ENCODE measurements around the gene MFNG. TPM values are rescaled to one million over a fixed set of nuclear protein-coding genes. Genes with fewer than 3 reads are reported as not detected.
A peak's percentile ranks its signal among the peaks of the same experiment; 100 is the strongest.

MFNG gene
- total RNA-seq, 6 donors from 2014 or later: 14.0 to 74.0 (median 45.9) TPM

DNA sequence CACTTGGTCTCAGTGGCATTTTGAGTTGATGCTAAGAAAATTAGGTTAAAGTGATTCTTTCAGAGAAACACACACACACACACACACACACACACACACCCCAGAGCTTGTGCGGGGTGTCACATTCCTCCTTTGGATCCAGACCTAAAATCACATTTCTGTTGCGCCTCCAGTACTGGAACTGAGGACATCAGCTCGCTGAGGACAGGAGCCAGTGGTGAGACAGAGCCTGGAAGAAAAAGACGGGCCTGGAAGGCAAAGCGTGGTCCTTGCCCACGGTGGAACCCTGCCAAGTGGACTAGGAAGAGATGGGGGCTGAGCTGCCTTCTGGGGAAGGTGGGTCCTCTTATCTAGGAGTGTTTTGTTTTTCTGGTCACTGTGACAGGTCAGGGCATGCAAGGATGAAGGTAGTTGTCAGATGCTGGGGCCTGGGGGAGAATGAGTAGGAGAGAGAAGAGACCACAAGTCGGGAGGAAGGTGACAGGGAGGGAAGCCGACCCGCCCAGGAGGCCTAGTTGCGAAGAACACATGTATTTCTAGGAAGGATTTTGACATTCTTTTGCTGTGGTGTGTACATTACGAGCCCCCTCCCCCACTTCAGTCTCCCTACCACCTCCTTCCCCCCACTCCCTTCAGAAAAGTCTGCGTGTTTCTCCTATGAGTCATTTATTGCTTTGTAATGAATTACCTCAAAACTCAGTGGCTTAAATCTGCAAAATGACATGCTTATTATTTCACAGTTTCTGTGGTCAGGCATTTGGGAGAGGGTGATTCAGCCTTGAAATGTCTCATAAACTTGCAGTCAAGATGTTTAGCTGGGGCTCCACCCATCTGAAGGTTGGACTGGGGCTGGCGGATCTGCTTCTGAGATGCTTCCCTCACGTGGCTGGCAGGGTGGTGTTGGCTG, 54.1 kb downstream of the MFNG start:
- WGBS, 2 donors: 70 to 71% methylated on average over 12 to 14 of the region's 14 CpGs
- peaks cover 0 to 19% (median 9%) of the 10 kb centered on the region in 4 donors for H3K27me3 ChIP-seq
- no peak overlapping the region for H3K4me3 ChIP-seq
- no peak overlapping the region for H3K27ac ChIP-seq
- DNase-seq: no peak
- no peaks in the 10 kb centered on the region for H3K36me3 ChIP-seq
- no peak for ATAC-seq (ENCODE audit: low FRiP score in 2 of 2)
- H3K4me1 ChIP-seq: peaks cover 6 to 10% (median 8%) of the 10 kb centered on the region in 4 donors
- TF ChIP-seq POLR2AphosphoS5 (IDR thresholded peaks at IDR 0.05) (no peak), POLR2A (IDR thresholded peaks at IDR 0.05) (no peak), EP300 (IDR thresholded peaks at IDR 0.05) (no peak)
- TF ChIP-seq, protein P1, sequence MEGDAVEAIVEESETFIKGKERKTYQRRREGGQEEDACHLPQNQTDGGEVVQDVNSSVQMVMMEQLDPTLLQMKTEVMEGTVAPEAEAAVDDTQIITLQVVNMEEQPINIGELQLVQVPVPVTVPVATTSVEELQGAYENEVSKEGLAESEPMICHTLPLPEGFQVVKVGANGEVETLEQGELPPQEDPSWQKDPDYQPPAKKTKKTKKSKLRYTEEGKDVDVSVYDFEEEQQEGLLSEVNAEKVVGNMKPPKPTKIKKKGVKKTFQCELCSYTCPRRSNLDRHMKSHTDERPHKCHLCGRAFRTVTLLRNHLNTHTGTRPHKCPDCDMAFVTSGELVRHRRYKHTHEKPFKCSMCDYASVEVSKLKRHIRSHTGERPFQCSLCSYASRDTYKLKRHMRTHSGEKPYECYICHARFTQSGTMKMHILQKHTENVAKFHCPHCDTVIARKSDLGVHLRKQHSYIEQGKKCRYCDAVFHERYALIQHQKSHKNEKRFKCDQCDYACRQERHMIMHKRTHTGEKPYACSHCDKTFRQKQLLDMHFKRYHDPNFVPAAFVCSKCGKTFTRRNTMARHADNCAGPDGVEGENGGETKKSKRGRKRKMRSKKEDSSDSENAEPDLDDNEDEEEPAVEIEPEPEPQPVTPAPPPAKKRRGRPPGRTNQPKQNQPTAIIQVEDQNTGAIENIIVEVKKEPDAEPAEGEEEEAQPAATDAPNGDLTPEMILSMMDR (IDR thresholded peaks at IDR 0.05): no peak
- no peaks in the 10 kb centered on the region for H3K9me3 ChIP-seq

GRCh38 chr22:37431366-37431765, 54.8 kb downstream of the MFNG start:
- Histone ChIP-seq H3K27ac (no peak overlapping the region), H3K27me3 (peaks cover 0 to 26% (median 15%) of the 10 kb centered on the region in 4 donors), H3K36me3 (no peaks in the 10 kb centered on the region), H3K4me1 (peaks cover 7 to 17% (median 11%) of the 10 kb centered on the region in 4 donors), H3K9me3 (no peaks in the 10 kb centered on the region), H3K4me3 (no peak overlapping the region)
- ATAC-seq (ENCODE audit: low FRiP score in 2 of 2) (no peak), DNase-seq (no peak)
- WGBS, 2 donors: 85 to 87% methylated on average over 9 of the region's 9 CpGs
- TF ChIP-seq POLR2AphosphoS5 (IDR thresholded peaks at IDR 0.05): no peak
- TF ChIP-seq EP300 (IDR thresholded peaks at IDR 0.05): no peak
- no peak for TF ChIP-seq POLR2A (IDR thresholded peaks at IDR 0.05)
- TF ChIP-seq, protein P1 (IDR thresholded peaks at IDR 0.05): no peak

DNA sequence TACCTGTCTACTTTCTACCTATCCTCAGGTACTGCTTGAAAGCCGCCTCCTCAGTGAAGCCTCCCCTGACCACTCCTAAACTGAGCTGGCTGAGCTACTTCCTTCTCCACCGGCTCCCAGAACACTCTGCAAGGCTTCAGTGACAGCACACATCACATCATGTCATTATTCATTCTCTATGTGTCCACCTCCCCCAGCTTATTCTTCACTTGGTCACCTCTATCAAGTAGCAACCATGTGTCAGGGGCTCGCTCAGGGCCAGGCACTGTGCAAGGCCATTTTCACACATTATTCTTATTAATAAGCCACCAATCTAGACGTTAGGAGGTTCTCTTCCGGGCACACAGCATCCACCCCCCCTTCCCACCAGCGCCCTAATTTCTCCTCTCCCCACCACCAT, 55.2 kb downstream of the MFNG start:
- DNase-seq: no peak
- H3K27me3 ChIP-seq: peaks cover 0 to 26% (median 17%) of the 10 kb centered on the region in 4 donors
- peaks cover 7 to 21% (median 11%) of the 10 kb centered on the region in 4 donors for H3K4me1 ChIP-seq
- no peak overlapping the region for H3K27ac ChIP-seq
- no peak for ATAC-seq (ENCODE audit: low FRiP score in 2 of 2)
- no peaks in the 10 kb centered on the region for H3K36me3 ChIP-seq
- TF ChIP-seq, protein P1 (IDR thresholded peaks at IDR 0.05): no peak
- TF ChIP-seq EP300 (IDR thresholded peaks at IDR 0.05) (no peak), POLR2AphosphoS5 (IDR thresholded peaks at IDR 0.05) (no peak), POLR2A (IDR thresholded peaks at IDR 0.05) (no peak)
- H3K9me3 ChIP-seq: no peaks in the 10 kb centered on the region
- no peak overlapping the region for H3K4me3 ChIP-seq
- WGBS, 2 donors: 69 to 77% methylated on average over 6 of the region's 6 CpGs

DNA sequence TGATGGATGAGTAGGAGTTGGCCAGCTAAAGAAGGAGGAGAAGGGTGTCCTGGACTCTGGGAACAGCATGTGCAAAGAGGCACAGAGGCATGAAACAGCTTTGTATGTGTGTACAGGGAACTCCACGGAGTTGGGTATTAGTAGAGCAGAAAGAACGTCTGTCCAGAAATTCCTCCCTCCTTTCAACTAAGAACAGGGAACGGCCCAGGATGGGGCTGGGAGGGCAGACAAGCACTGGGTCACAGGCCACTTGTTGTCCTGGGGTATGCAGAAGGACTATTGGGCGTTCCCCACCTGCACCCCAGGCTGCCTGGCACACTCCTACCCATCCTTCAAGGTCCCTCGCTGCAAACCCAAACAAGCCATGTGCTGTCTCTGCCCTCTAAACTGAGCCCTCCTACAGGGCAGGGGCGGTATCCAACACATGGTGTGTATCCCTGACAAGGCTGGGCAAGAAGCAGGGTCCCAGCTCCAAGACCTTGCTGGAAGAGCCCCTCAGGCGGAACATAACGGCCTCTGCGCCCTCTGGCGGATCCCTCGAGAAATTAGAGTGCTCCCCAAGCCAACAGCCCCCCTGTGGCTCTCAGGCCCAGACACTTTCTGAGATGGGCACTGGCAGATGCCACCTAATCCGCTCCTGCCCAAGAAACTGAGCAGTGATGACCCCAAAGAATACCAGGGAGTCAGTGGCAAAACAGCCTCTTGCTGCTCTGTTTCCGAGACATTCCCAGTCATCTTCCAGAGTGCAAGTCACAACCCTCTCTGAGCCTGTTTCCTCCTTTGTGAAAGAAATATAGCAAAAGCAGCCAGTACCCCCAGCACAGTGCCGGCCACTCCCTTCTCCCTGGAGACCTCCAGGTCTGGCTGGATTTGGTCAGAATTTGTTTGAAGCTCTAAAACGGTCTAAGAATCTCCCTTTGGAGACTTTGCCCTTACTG, 57.3 kb downstream of the MFNG start:
- Histone ChIP-seq H3K4me1 (peaks cover 7 to 22% (median 11%) of the 10 kb centered on the region in 4 donors), H3K27ac (no peak overlapping the region), H3K27me3 (peaks cover 0 to 28% (median 18%) of the 10 kb centered on the region in 4 donors), H3K36me3 (no peaks in the 10 kb centered on the region), H3K4me3 (no peak overlapping the region), H3K9me3 (no peaks in the 10 kb centered on the region)
- no peak for TF ChIP-seq EP300 (IDR thresholded peaks at IDR 0.05)
- TF ChIP-seq, protein P1 (IDR thresholded peaks at IDR 0.05): peak; percentile 43 to 78 (median 64)
- ATAC-seq (ENCODE audit: low FRiP score in 2 of 2) (peak in 1 of 2 donors; percentile 56), DNase-seq (peak in 1 of 2 donors; percentile 41)
- 29 to 59% methylated on average over 9 to 15 of the region's 15 CpGs for WGBS, 2 donors

All from upper lobe of left lung (tissue), 6 donors.